K562 (cell line): ENCODE data around the gene ZBTB32. TPM values are rescaled to one million over a fixed set of nuclear protein-coding genes. Genes with fewer than 3 reads are reported as not detected.

Source experiments
- CHD4 ChIP-seq: fragments of 200-600 bp; sonication (generic); IDR thresholded peaks from 3 replicates; pipeline ENCODE4 v1.6.1; 2012; ENCODE audit warnings: low read depth, mild to moderate bottlenecking, mixed read lengths, low read length, inconsistent platforms; ENCODE audit not compliant: insufficient read depth, insufficient replicate concordance, poor library complexity, severe bottlenecking
- FOXK1 ChIP-seq: sonication (generic); formaldehyde crosslinking; IDR thresholded peaks from 2 replicates; pipeline ENCODE4 v1.8.0; 2022; ENCODE audit warnings: missing genetic modification reagents, mild to moderate bottlenecking, borderline replicate concordance
- HLTF ChIP-seq: fragments of 450-650 bp; IDR thresholded peaks from 2 replicates; pipeline ENCODE4 v1.6.1; 2016
- NFYB ChIP-seq: IDR thresholded peaks from 2 replicates; pipeline ENCODE4 v1.6.1; 2011; ENCODE audit warnings: mild to moderate bottlenecking, moderate library complexity; ENCODE audit not compliant: insufficient read length; ENCODE audit errors: extremely low read depth
- USF1 ChIP-seq: sonication (generic); formaldehyde crosslinking; IDR thresholded peaks from 2 replicates; pipeline ENCODE4 v1.9.0; 2022; ENCODE audit warnings: mild to moderate bottlenecking, missing genetic modification reagents
- ZBTB17 ChIP-seq: fragments of 450-650 bp; formaldehyde crosslinking; IDR thresholded peaks from 2 replicates; pipeline ENCODE4 v1.4.0; 2020; ENCODE audit warnings: mild to moderate bottlenecking
- ZBTB34 ChIP-seq: fragments of 250-450 bp; sonication (Bioruptor Pico); IDR thresholded peaks from 2 replicates; pipeline ENCODE4 v1.8.0; 2021; ENCODE audit warnings: mild to moderate bottlenecking, moderate library complexity
- ZC3H4 ChIP-seq: sonication (generic); formaldehyde crosslinking; IDR thresholded peaks from 2 replicates; pipeline ENCODE4 v1.9.0; 2021; ENCODE audit warnings: missing genetic modification reagents, borderline replicate concordance
- ZNF280B ChIP-seq: fragments of 250-450 bp; sonication (Bioruptor Pico); IDR thresholded peaks from 2 replicates; pipeline ENCODE4 v1.5.1; 2021; ENCODE audit warnings: mild to moderate bottlenecking
- ZNF311 ChIP-seq: fragments of 250-450 bp; sonication (Bioruptor Pico); IDR thresholded peaks from 2 replicates; pipeline ENCODE4 v1.4.0; 2020; ENCODE audit warnings: mild to moderate bottlenecking, moderate library complexity
- ZNF408 ChIP-seq: fragments of 250-450 bp; sonication (Bioruptor Pico); IDR thresholded peaks from 2 replicates; pipeline ENCODE4 v1.4.0; 2020; ENCODE audit warnings: low read depth, mild to moderate bottlenecking, moderate library complexity
- ZNF79 ChIP-seq: fragments of 250-450 bp; sonication (Bioruptor Pico); IDR thresholded peaks from 2 replicates; pipeline ENCODE4 v1.4.0; 2020; ENCODE audit warnings: low read depth, mild to moderate bottlenecking, moderate library complexity
- polyA plus RNA-seq, 8 experiments: library from polyadenylated mRNA; depleted of rRNA in 4 of 8; stranded (reverse) in 5 of 8; unstranded in 3 of 8; fragments of >200 nt; fragmentation: Nextera tagmentation in 2 of 8; fragmentation: Illumina TruSeq in 1 of 8; extraction: Ambion mirVana in 2 of 8; extraction: Trizol in 1 of 8; gene quantifications; 2 replicates each; pipeline versions ENCODE4 v1.2.1 to v1.2.3, GENCODE V29; 2011 to 2014; ENCODE audit warnings: inconsistent platforms in 1 of 8, missing spikeins in 1 of 8
- total RNA-seq, 7 experiments: library from RNA; depleted of rRNA in 6 of 7; stranded (reverse); fragments of >200 nt in 6 of 7; fragmentation: Illumina TruSeq in 2 of 7; extraction: Trizol in 2 of 7; gene quantifications; 2 replicates each; pipeline versions ENCODE4 v1.2.1 to v1.2.3, GENCODE V29; 2011 to 2021; ENCODE audit warnings: low replicate concordance in 1 of 7
- TF ChIP-seq, protein P1 (sequence below): fragments of 250-450 bp; sonication (Bioruptor Pico); IDR thresholded peaks from 2 replicates; pipeline ENCODE4 v1.9.0; 2021; ENCODE audit warnings: mild to moderate bottlenecking
- TF ChIP-seq, protein P2 (sequence below): sonication (generic); formaldehyde crosslinking; IDR thresholded peaks from 2 replicates; pipeline ENCODE4 v1.8.1; 2023; ENCODE audit warnings: mild to moderate bottlenecking, missing genetic modification reagents, moderate library complexity
- TF ChIP-seq, protein P3 (sequence below): fragments of 450-650 bp; IDR thresholded peaks from 2 replicates; pipeline ENCODE4 v1.6.1; 2016; ENCODE audit warnings: antibody characterized with exemption

ZBTB32 gene
- total and polyA plus RNA-seq, 9 of the 15 experiments (the other 6 are each of a cell fraction or from before 2014, with no cell fraction given): 0.20 TPM; not detected in 8

- TF ChIP-seq CHD4 (no peak), ZBTB34 (CRISPR knock-in tag) (no peak), NFYB (peak; percentile 77), FOXK1 (no peak), ZC3H4 (CRISPR knock-in tag) (no peak), HLTF (no peak), ZBTB17 (CRISPR knock-in tag) (0 out of 2 replicates have a peak, but pooled peaks have one; percentile 24), ZNF280B (no peak), USF1 (CRISPR knock-in tag) (peak; percentile 32; the same call in 1 of the 2 replicates), ZNF79 (CRISPR knock-in tag) (no peak), ZNF408 (CRISPR knock-in tag) (no peak), ZNF311 (CRISPR knock-in tag) (no peak)
- TF ChIP-seq, protein P1, sequence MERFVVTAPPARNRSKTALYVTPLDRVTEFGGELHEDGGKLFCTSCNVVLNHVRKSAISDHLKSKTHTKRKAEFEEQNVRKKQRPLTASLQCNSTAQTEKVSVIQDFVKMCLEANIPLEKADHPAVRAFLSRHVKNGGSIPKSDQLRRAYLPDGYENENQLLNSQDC: no peak
- TF ChIP-seq, protein P2, sequence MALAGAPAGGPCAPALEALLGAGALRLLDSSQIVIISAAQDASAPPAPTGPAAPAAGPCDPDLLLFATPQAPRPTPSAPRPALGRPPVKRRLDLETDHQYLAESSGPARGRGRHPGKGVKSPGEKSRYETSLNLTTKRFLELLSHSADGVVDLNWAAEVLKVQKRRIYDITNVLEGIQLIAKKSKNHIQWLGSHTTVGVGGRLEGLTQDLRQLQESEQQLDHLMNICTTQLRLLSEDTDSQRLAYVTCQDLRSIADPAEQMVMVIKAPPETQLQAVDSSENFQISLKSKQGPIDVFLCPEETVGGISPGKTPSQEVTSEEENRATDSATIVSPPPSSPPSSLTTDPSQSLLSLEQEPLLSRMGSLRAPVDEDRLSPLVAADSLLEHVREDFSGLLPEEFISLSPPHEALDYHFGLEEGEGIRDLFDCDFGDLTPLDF (CRISPR knock-in tag): 0 out of 2 replicates have a peak, but pooled peaks have one; percentile 53
- TF ChIP-seq, protein P3, sequence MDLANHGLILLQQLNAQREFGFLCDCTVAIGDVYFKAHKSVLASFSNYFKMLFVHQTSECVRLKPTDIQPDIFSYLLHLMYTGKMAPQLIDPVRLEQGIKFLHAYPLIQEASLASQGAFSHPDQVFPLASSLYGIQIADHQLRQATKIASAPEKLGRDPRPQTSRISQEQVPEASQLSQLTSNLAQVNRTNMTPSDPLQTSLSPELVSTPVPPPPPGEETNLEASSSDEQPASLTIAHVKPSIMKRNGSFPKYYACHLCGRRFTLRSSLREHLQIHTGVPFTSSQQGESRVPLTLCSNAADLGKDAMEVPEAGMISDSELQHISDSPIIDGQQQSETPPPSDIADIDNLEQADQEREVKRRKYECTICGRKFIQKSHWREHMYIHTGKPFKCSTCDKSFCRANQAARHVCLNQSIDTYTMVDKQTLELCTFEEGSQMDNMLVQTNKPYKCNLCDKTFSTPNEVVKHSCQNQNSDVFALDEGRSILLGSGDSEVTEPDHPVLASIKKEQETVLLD: 0 out of 2 replicates have a peak, but pooled peaks have one; percentile 11
Observed at GRCh38 chr19:35748106-35749020, 44.0 kb downstream of the ZBTB32 start, which contains the start of gene LIN37 (continued).
